SK-N-SH treated with all-trans-retinoic acid at 6 μM for 48 hours (cell line): ENCODE results near the gene TMEM151A.

ENCODE experiments used
- ATAC-seq: fragments of 200-7000 bp; cut with Tn5 transposase; 3 replicates; pipeline ENCODE4 v1.9.1; 2020; ENCODE audit warnings: mild to moderate bottlenecking, moderate library complexity
- ARNTL ChIP-seq: fragments of 450-650 bp; formaldehyde crosslinking; IDR thresholded peaks from 2 replicates; pipeline ENCODE4 v1.5.0; 2020; ENCODE audit warnings: low read depth, mild to moderate bottlenecking, moderate library complexity, borderline replicate concordance
- BACH2 ChIP-seq: fragments of 250-450 bp; sonication (Bioruptor Pico); IDR thresholded peaks from 2 replicates; pipeline ENCODE4 v1.9.0; 2021; ENCODE audit warnings: mild to moderate bottlenecking, borderline replicate concordance
- CSDC2 ChIP-seq: fragments of 250-450 bp; sonication (Bioruptor Pico); IDR thresholded peaks from 2 replicates; pipeline ENCODE4 v1.5.0; 2020; ENCODE audit warnings: mild to moderate bottlenecking, moderate library complexity
- ESRRG ChIP-seq: fragments of 250-450 bp; sonication (Bioruptor Pico); IDR thresholded peaks from 2 replicates; pipeline ENCODE4 v1.6.1; 2021; ENCODE audit warnings: mild to moderate bottlenecking
- GLIS3 ChIP-seq: fragments of 250-450 bp; sonication (Bioruptor Pico); IDR thresholded peaks from 2 replicates; pipeline ENCODE4 v1.5.0; 2020; ENCODE audit warnings: mild to moderate bottlenecking, moderate library complexity
- ISL1 ChIP-seq: fragments of 250-450 bp; sonication (Bioruptor Pico); IDR thresholded peaks from 2 replicates; pipeline ENCODE4 v2.1.2; 2022; ENCODE audit warnings: mild to moderate bottlenecking, moderate library complexity
- OSR1 ChIP-seq: fragments of 250-450 bp; sonication (Bioruptor Pico); IDR thresholded peaks from 2 replicates; pipeline ENCODE4 v1.8.0; 2022; ENCODE audit warnings: moderate library complexity, mild to moderate bottlenecking, inconsistent platforms
- PPARA ChIP-seq: fragments of 250-450 bp; sonication (Bioruptor Pico); IDR thresholded peaks from 2 replicates; pipeline ENCODE4 v1.5.0; 2020; ENCODE audit warnings: mild to moderate bottlenecking, borderline replicate concordance
- RARB ChIP-seq: fragments of 250-450 bp; sonication (Bioruptor Pico); IDR thresholded peaks from 2 replicates; pipeline ENCODE4 v1.8.0; 2021; ENCODE audit warnings: mild to moderate bottlenecking, moderate library complexity
- SNAI2 ChIP-seq: fragments of 250-450 bp; sonication (Bioruptor Pico); IDR thresholded peaks from 2 replicates; pipeline ENCODE4 v1.5.0; 2020; ENCODE audit warnings: mild to moderate bottlenecking, moderate library complexity
- TCF4 ChIP-seq: fragments of 250-450 bp; sonication (Bioruptor Pico); IDR thresholded peaks from 2 replicates; pipeline ENCODE4 v1.8.0; 2021; ENCODE audit warnings: mild to moderate bottlenecking, moderate library complexity, borderline replicate concordance
- TOX ChIP-seq: fragments of 250-450 bp; sonication (Bioruptor Pico); IDR thresholded peaks from 2 replicates; pipeline ENCODE4 v1.8.0; 2021; ENCODE audit warnings: mild to moderate bottlenecking, moderate library complexity, borderline replicate concordance
- ZC3H10 ChIP-seq: fragments of 250-450 bp; sonication (Bioruptor Pico); IDR thresholded peaks from 2 replicates; pipeline ENCODE4 v1.5.1; 2021; ENCODE audit warnings: mild to moderate bottlenecking, moderate library complexity
- ZFP3 ChIP-seq: fragments of 250-450 bp; sonication (Bioruptor Pico); IDR thresholded peaks from 2 replicates; pipeline ENCODE4 v1.5.0; 2020; ENCODE audit warnings: mild to moderate bottlenecking, moderate library complexity
- ZFP30 ChIP-seq: fragments of 450-650 bp; formaldehyde crosslinking; IDR thresholded peaks from 2 replicates; pipeline ENCODE4 v1.5.0; 2022; ENCODE audit warnings: mild to moderate bottlenecking, moderate library complexity
- ZNF565 ChIP-seq: fragments of 450-650 bp; formaldehyde crosslinking; conservative IDR thresholded peaks from 2 replicates; pipeline ENCODE4 v1.5.0; 2020; ENCODE audit warnings: low read depth, mild to moderate bottlenecking, moderate library complexity
- ZNF70 ChIP-seq: fragments of 450-650 bp; formaldehyde crosslinking; IDR thresholded peaks from 2 replicates; pipeline ENCODE4 v1.5.0; 2020; ENCODE audit warnings: mild to moderate bottlenecking, moderate library complexity
- TF ChIP-seq, protein P1 (sequence below): fragments of 250-450 bp; sonication (Bioruptor Pico); IDR thresholded peaks from 2 replicates; pipeline ENCODE4 v1.8.0; 2020; ENCODE audit warnings: mild to moderate bottlenecking, moderate library complexity, borderline replicate concordance
- TF ChIP-seq, protein P2 (sequence below): fragments of 250-450 bp; sonication (Bioruptor Pico); IDR thresholded peaks from 2 replicates; pipeline ENCODE4 v1.8.0; 2021; ENCODE audit warnings: low read depth, mild to moderate bottlenecking, moderate library complexity, borderline replicate concordance
- TF ChIP-seq, protein P3 (sequence below): fragments of 250-450 bp; sonication (Bioruptor Pico); IDR thresholded peaks from 2 replicates; pipeline ENCODE4 v1.5.1; 2020; ENCODE audit warnings: low read depth, mild to moderate bottlenecking, moderate library complexity

Gene TMEM151A

DNA sequence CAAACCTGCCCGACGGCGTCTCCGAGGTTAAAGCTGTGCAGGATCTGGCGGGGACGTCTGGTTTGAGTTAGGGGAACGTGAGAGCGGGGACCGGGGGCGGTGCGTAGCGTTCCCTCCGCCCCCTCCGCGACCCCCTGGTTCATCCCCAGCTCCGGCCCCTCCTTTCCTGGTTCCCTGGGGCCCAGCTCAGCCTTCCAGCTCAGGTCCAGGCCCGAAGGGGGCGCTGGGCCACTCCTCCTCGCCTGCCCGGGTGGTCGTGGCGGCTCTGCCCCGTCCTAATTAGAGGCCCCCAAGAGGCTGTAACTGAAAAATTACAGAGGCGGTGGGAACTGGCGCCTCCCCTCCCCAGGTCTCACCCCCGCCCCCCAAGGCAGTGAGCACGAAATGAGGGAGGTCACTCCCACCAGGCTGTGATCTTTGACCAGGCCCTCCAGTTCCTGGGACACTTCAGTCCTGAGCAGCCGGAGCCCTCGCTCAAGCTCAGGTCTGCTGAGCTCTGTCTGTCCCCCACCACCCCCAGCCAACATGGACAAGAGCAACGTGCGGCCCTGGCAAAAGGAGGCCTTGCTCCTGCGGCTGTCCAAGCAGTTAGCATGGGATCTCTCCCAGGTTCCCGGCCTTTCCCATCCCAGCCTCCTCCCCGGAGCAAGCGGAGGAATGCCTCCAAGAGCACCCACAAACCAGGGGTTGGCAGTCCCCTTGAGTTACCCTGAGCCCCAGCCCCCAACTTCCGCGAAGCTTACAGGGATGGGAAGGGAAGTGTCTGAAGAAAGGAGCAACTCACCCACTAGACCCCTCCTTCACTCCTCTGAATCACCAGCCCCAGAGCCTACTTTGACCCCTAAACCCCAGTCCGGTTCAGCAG lies 21.9 kb downstream of the TMEM151A start:
- TF ChIP-seq TCF4 (CRISPR knock-in tag), result peak; percentile 76; the same call in 1 of the 2 replicates
- TF ChIP-seq PPARA, result no peak
- TF ChIP-seq, all 23 proteins: peak for 1
- peak; percentile 26; the same call in 2 of the 3 replicates for ATAC-seq

DNA sequence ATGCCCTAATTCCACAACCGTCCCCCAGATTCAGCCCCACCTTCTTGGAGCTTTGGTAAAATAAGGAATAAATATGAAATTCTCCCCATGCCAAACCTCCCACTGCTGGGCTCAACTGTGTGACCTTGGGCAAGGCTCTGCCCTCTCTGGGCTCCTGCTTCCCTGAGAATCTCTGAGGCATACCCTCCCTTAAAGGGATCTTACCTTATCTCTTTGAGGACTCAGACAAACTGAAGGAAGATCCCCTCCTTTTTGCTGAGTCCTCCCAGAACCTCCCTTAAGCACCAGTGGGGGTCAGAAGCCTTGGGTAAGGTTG lies 22.4 kb downstream of the TMEM151A start:
- no peak for ATAC-seq
- TF ChIP-seq ESRRG (CRISPR knock-in tag), result no peak
- no peak for TF ChIP-seq ZNF70 (CRISPR knock-in tag)
- no peak for TF ChIP-seq OSR1 (CRISPR knock-in tag)
- TF ChIP-seq ZC3H10 (CRISPR knock-in tag), result no peak

DNA sequence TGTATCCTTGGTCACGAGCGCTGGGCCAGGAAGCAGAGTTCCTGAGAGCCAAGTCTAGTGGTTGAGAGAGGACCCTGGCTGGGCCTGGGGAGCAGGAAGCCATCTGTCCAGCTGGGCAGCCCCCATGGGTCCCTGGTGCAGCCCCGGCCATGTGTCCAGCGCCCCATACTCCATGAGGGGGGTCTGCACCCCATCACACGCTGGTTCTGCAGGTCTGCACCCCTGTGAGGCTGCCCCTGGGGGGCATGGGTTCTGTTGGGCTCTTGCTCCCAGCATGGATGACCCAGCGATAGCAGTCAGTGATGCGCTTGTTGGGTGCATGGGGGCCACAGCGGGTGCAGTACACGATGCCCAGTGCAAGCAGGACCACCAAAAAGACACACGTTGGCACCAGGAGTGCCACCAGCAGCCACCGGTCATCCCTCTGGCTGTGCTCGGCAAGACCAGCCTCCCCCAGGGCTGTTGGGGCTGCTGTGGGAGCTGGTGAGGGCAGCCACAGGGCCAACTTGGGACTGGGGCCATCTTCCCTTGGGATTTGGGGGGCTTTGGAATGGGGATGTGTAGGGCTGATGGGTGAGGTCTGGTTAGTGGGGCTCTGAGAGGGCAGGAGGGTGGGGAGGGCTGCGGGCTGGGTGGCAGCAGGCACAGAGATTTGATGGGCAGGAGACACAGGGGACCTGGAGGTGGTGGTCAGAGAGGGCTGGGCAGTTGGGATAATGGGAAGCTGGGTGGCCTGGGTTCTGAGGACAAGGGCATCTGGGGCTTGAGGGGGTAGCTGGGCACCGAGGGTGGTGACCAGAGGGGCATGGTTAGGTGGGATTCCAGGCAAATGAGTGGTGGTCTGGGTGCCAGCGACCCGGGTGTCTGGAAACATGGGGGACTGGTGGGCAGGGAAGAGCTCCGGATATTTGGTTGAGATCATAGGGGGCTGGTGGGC lies 23.1 kb downstream of the TMEM151A start:
- TF ChIP-seq GLIS3 (CRISPR knock-in tag) (no peak), ZFP30 (CRISPR knock-in tag) (no peak), ISL1 (CRISPR knock-in tag) (no peak), ARNTL (CRISPR knock-in tag) (no peak), ZC3H10 (CRISPR knock-in tag) (no peak), ZFP3 (CRISPR knock-in tag) (no peak), RARB (no peak), CSDC2 (no peak), SNAI2 (CRISPR knock-in tag) (no peak)
- TF ChIP-seq, protein P1, sequence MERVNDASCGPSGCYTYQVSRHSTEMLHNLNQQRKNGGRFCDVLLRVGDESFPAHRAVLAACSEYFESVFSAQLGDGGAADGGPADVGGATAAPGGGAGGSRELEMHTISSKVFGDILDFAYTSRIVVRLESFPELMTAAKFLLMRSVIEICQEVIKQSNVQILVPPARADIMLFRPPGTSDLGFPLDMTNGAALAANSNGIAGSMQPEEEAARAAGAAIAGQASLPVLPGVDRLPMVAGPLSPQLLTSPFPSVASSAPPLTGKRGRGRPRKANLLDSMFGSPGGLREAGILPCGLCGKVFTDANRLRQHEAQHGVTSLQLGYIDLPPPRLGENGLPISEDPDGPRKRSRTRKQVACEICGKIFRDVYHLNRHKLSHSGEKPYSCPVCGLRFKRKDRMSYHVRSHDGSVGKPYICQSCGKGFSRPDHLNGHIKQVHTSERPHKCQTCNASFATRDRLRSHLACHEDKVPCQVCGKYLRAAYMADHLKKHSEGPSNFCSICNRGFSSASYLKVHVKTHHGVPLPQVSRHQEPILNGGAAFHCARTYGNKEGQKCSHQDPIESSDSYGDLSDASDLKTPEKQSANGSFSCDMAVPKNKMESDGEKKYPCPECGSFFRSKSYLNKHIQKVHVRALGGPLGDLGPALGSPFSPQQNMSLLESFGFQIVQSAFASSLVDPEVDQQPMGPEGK, result no peak
- TF ChIP-seq, protein P2, sequence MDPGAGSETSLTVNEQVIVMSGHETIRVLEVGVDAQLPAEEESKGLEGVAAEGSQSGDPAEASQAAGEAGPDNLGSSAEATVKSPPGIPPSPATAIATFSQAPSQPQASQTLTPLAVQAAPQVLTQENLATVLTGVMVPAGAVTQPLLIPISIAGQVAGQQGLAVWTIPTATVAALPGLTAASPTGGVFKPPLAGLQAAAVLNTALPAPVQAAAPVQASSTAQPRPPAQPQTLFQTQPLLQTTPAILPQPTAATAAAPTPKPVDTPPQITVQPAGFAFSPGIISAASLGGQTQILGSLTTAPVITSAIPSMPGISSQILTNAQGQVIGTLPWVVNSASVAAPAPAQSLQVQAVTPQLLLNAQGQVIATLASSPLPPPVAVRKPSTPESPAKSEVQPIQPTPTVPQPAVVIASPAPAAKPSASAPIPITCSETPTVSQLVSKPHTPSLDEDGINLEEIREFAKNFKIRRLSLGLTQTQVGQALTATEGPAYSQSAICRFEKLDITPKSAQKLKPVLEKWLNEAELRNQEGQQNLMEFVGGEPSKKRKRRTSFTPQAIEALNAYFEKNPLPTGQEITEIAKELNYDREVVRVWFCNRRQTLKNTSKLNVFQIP, result no peak
- no peak for ATAC-seq

DNA sequence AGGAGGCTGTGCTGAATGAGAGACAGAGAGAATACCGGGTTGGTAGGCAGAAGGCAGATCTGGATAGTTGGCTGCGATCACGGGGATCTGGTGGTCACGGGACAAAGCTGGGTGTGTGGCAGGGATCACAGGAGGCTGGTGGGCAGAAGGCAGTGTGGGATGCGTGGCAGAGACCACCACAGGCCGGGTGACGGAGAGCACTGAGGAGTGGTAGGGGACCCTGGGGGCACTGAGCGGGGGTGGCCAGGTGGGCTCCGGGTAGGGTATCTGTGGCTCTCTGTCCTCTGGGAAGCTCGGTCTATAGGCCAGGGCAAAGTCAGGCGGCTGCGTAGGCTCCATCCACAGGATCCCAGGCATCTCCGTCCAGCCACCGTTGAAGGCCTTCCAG lies 23.8 kb downstream of the TMEM151A start:
- ATAC-seq, result no peak
- TF ChIP-seq PPARA (no peak), ZNF70 (CRISPR knock-in tag) (no peak), ARNTL (CRISPR knock-in tag) (no peak), OSR1 (CRISPR knock-in tag) (no peak), ZFP3 (CRISPR knock-in tag) (no peak), ZNF565 (CRISPR knock-in tag) (no peak), BACH2 (CRISPR knock-in tag) (no peak), ESRRG (CRISPR knock-in tag) (no peak), TCF4 (CRISPR knock-in tag) (no peak), TOX (CRISPR knock-in tag) (no peak)
- TF ChIP-seq, protein P3, sequence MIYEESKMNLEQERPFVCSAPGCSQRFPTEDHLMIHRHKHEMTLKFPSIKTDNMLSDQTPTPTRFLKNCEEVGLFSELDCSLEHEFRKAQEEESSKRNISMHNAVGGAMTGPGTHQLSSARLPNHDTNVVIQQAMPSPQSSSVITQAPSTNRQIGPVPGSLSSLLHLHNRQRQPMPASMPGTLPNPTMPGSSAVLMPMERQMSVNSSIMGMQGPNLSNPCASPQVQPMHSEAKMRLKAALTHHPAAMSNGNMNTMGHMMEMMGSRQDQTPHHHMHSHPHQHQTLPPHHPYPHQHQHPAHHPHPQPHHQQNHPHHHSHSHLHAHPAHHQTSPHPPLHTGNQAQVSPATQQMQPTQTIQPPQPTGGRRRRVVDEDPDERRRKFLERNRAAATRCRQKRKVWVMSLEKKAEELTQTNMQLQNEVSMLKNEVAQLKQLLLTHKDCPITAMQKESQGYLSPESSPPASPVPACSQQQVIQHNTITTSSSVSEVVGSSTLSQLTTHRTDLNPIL (CRISPR knock-in tag), result no peak
